ENCODE measurements around the gene DVL3. TPM values are rescaled to one million over a fixed set of nuclear protein-coding genes. Genes with fewer than 3 reads are reported as not detected.
A peak's percentile ranks its signal among the peaks of the same experiment; 100 is the strongest.

DVL3 gene
- total RNA-seq, 2 donors from 2014 or later, result 42.6 to 66.2 TPM

- ATAC-seq (no peak), DNase-seq (no peak)
- intact Hi-C loops (cut with DNase I), result no loop called here
Measured at GRCh38 chr3:184173374-184173722, 18.2 kb downstream of the DVL3 start.

- DNase-seq (no peak), ATAC-seq (no peak)
- intact Hi-C loops (cut with DNase I), result no loop called here
Measured at GRCh38 chr3:184174284-184174645, 19.1 kb downstream of the DVL3 start.

DNA sequence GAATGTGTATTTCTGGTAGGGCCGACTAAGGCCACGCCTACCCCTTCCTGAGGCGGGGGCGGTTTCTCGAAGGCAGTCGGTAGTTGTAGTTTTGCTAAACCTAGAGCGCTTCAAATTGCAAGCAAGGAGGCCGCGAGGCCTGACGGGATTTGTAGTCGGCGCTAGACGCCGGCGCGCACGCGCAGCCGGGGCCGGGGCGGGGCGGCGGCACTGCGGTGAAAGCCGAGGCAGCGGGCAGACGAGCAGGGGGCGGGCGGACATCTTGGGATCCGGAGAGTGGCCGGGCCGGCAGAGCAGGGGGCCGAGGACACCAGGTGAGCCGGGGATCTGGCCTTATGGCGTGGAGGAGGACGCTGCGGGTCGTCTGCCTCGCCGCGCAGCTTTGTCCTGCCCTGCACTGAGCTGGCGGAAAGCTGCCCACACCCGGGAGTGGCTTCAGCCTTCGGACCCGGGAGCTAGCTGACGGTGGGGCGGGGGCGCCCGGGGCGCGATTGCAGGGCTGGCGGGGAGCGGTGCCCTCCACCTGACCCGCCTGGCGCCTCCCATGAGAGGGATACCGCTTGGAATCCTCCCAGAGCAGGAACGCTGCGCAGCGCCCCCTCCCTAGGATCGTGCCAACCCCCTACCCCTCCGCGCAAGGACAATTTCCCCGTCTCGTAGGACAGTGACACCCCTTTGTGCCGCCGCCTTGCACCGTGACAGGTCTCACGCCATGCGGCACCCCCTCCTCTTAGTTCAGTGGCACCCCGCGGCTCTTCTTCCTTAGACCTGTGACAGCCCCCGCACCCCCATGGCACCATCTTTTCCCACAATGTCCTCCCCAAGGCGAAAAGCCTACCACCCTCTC, 19.7 kb downstream of the DVL3 start, which contains the start of gene AP2M1:
AP2M1 (plus strand) TSS at position 210 of the 847 bp plus-strand sequence. CDS start 2,139 bp downstream, outside the sequence.
- ATAC-seq (peak; percentile 92 to 95), DNase-seq (peak; percentile 98)
- intact Hi-C loops (cut with DNase I), result no loop called here

DNA sequence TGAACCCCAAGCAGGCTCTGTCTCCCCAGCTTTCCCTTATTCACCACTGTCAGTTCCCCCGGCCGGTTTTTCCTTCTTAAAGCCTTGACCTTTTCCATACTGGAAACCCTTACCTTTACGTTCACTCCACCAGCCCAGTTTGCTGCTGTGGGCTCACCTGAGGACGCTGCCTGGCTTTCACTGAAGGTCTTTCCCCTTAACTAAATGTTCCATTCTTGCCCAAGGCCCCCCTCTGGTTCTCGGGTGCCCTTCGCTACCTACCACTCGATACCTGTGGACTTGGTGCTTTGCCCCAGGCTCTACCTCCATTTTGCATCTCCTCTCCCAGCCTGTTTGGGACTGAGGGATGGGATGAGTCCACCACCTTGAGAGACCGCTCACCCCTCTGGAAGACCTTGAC, 20.3 kb downstream of the DVL3 start:
- DNase-seq, result no peak
- no peak for ATAC-seq
- intact Hi-C loops (cut with DNase I), result no loop called here

DNA sequence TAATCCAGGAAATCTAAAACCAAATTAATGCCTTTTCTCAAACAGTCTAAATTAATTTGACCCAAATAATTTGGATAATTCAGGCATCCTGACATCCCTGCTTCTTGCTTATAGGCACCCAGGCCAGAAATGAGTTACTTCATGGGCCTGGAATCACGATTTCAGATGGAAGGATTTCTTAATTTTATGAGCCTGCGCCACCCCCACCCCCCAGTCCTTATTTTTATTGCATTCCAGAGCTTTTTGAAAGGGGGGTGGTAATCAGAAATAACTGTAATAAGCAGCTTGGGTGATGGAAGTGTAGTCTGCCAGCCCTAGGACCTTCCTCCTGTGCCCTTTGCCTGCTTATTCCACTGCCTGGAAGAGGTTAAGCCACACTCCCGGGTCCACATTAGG, 20.8 kb downstream of the DVL3 start:
- no peak for ATAC-seq
- intact Hi-C loops (cut with DNase I), result no loop called here
- no peak for DNase-seq

DNA sequence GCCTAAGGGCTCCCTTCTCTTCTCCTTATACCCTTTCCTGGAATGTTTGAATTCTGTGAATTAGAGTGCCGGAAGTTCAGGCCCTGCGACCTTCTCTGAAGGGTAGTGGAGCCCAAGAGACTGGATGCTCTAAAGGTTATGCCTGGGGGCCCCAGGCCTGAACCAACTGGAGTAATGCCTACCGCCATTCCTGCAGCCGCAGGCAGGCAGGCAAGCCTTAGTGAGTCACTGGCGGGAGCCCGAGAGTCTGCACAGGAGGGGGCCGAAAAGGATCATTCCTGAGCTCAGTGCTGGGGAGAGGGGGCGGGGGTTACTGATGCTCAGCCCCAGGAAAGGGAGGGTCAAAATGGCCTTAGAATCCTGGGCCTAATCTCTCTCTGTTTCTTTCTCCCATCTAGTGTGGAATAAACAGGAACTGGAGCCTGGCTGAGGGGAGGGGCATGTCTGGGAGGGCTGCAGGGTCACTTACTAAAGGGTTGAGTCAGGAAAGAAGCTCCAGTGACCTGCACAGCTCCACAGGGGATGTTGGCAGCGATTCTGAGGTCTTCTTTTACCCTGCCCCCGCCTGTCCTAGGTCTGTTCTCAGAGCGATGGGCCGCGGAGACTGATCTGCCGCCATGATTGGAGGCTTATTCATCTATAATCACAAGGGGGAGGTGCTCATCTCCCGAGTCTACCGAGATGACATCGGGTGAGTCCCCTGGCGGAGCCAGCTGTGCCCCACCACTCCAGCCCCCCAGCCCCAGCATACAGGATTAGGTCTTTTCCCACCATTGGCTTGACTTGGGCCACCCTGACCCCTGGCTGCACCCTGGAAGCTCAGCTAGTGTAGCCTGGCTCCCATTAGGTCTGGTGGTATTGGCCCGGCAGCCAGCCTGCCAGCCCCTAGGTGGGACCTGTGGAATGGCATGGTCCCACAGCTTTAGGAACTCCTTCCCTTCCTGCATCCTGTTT, 21.5 kb downstream of the DVL3 start:
- ATAC-seq (peak; percentile 36 to 68), DNase-seq (peak; percentile 86)
- intact Hi-C loops (cut with DNase I), result no loop called here

- no peak for ATAC-seq
- intact Hi-C loops (cut with DNase I), result no loop called here
- peak; percentile 53 for DNase-seq
Measured at GRCh38 chr3:184177331-184177731, 22.2 kb downstream of the DVL3 start.

GRCh38 chr3:184177767-184178306, 22.7 kb downstream of the DVL3 start:
- ATAC-seq, result no peak

DNA sequence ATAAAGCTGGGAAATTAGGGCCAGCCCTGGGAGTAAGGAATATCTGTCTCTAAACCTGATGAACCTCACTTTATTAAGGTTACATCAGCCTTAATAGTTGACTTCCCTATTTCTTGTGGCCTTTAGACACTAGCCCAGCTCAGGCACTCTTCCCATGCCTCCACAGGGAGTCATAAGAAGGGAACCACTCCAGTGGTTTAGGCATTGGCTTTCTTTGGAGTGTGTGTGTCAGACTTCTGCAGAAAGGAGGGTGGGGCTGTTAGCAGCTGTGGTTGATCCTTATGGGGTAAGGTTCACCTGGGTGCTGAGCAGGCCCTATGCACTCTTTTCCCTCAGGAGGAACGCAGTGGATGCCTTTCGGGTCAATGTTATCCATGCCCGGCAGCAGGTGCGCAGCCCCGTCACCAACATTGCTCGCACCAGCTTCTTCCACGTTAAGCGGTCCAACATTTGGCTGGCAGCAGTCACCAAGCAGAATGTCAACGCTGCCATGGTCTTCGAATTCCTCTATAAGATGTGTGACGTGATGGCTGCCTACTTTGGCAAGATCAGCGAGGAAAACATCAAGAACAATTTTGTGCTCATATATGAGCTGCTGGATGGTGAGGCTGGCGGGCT, 23.5 kb downstream of the DVL3 start:
- intact Hi-C loops (cut with DNase I), result no loop called here
- ATAC-seq (no peak), DNase-seq (no peak)

More at GRCh38 chr3:184177767-184178306, 22.7 kb downstream of the DVL3 start:
- intact Hi-C loops (cut with DNase I), result no loop called here
- DNase-seq, result no peak

GRCh38 chr3:184180165-184180564, 25.0 kb downstream of the DVL3 start:
- no peak for ATAC-seq
- intact Hi-C loops (cut with DNase I), result no loop called here
- DNase-seq, result no peak

DNA sequence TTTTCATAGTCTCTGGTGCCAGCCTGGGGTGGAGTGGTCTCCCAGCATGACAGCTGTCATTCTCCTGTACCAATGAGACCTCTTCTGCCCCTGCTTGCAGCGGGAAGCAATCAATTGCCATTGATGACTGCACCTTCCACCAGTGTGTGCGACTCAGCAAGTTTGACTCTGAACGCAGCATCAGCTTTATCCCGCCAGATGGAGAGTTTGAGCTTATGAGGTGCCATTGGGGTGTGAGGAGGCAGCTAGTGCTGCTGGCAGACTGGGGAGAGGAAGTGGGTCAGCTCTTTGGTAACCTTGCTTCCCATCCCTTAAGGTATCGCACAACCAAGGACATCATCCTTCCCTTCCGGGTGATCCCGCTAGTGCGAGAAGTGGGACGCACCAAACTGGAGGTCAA, 26.4 kb downstream of the DVL3 start:
- ATAC-seq (no peak), DNase-seq (no peak)
- intact Hi-C loops (cut with DNase I), result no loop called here

GRCh38 chr3:184183679-184184078, 28.5 kb downstream of the DVL3 start:
- ATAC-seq (no peak), DNase-seq (no peak)
- intact Hi-C loops (cut with DNase I), result no loop called here

DNA sequence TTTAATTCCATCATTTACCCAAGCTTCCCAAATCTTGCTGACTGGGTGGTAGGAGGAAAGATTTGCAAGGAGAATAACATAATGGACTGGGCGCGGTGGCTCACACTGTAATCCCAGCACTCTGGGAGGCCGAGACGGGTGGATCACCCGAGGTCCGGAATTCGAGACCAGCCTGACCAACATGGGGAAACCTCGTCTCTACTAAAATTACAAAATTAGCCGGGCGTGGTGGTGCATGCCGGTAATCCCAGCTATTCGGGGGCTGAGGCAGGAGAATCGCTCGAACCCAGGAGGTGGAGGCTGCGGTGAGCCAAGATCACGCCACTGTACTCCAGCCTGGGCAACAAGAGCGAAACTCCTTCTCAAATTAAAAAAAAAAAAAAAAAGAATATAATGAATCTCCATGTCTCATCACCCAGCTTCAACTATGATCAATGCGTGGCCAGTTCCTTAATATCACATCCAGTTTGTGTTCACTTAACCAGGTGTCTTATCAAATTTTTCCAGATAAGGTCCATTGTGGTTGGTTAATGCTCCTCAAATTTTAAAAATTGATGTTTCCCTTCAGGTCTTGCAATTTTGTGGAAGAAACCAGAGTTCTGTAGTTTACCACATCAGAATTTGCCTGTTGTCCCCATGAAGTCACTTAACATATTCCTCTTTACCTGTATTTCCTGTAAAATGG, 29.5 kb downstream of the DVL3 start:
- intact Hi-C loops (cut with DNase I), result loop anchor here in 1 of 2 donors (5.0 kb wide), 2 partner anchors 52 to 63 kb away; partner anchors contain the start of genes ALG3 and EEF1AKMT4
- ATAC-seq, result no peak
- no peak for DNase-seq

DNA sequence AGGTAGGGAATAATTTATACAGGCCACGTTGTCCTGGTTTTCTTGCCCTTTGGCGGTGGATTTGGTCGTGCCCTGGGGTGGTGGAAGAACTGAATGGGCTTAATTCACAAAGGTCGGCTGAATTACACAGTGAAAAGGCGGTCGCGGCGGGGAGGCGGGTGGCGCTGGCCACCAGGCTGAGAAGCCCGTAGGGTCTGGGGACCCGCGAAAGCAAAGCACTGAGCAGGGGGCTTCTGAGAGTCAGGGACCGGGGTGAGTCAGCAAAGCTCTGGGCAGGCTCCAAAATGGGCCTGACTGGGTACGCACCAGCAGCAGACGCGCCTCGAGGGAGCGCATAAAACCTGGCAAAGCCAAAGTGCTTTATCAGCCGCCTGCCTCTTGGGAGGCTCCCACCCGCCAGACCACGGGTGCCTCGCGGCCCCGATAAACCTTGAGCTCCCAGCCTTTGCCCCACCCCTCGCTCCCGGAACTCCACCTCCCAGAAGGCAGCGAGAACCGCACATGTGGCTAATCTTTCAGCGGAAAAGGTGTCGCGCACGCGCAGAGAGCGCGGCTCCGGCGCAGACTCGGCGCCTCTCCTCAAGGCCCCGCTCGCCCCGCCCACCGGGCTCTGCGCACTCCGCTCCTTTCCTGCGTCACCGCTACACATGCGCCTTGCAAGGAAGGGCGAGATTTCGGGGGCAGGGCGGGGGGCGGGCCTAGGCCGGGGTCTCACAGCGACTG, 30.4 kb downstream of the DVL3 start:
- DNase-seq (peak; percentile 100), ATAC-seq (peak; percentile 96 to 98)
- intact Hi-C loops (cut with DNase I), result loop anchor here in 1 of 2 donors (5.0 kb wide), 2 partner anchors 53 to 62 kb away; partner anchors contain the start of genes ALG3 and EEF1AKMT4

- intact Hi-C loops (cut with DNase I), result loop anchor here in 1 of 2 donors (5.0 kb wide), 2 partner anchors 54 to 61 kb away; partner anchors contain the start of genes ALG3 and EEF1AKMT4
- DNase-seq, result peak; percentile 77
- peak; percentile 21 to 46 for ATAC-seq
Measured at GRCh38 chr3:184186184-184186901, 31.2 kb downstream of the DVL3 start, which contains the start of gene ABCF3. Gene ABCF3, plus strand, starts transcription at chr3:184186199. Its CDS starts 9 bp downstream, at chr3:184186208.

DNA sequence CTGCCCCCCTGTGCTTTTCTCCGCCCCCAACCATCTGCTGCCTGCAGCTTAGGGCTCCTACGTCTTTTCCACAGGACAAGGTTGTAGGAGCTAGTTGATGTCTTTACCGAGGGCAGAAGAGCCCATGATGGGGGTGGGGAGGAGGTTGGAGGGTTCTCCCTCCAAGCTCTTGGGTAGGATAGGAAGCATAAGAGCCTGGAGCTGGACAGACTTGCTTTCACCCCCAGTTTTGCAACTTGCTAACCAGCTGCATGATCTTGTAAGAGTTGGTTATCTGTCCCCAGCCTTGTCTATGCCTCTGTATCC, 31.7 kb downstream of the DVL3 start:
- DNase-seq (no peak), ATAC-seq (no peak)
- intact Hi-C loops (cut with DNase I), result loop anchor here in 1 of 2 donors (5.0 kb wide), 2 partner anchors 55 to 60 kb away; partner anchors contain the start of genes ALG3 and EEF1AKMT4

GRCh38 chr3:184188080-184188479, 32.9 kb downstream of the DVL3 start:
- DNase-seq (no peak), ATAC-seq (no peak)
- intact Hi-C loops (cut with DNase I), result loop anchor here in 1 of 2 donors (5.0 kb wide), 2 partner anchors 56 to 59 kb away; partner anchors contain the start of genes ALG3 and EEF1AKMT4
